GM15510 (cell line): ENCODE results near the gene CENPP.

Experiments
- POLR2A ChIP-seq: IDR thresholded peaks from 3 replicates; pipeline ENCODE4 v1.6.1; 2011; ENCODE audit warnings: borderline replicate concordance; ENCODE audit not compliant: insufficient read length; ENCODE audit errors: extremely low read depth

The CENPP gene

GRCh38 chr9:92325269-92325990 is at the start of gene CENPP, which contains the start of gene NOL8:
TSS of gene CENPP (plus strand) at chr9:92325953.
TSS of gene NOL8 (minus strand) at chr9:92325350. CDS start at chr9:92324161, 1,189 bp downstream.
- TF ChIP-seq POLR2A: peak; percentile 78

GRCh38 chr9:92276331-92277032 is 49.3 kb upstream of the CENPP start:
- TF ChIP-seq POLR2A: no peak

- TF ChIP-seq POLR2A: no peak
Observed at GRCh38 chr9:92278110-92278509, 47.6 kb upstream of the CENPP start.

- TF ChIP-seq POLR2A: no peak
Observed at GRCh38 chr9:92279302-92279701, 46.5 kb upstream of the CENPP start.

GRCh38 chr9:92289708-92290390 is 35.9 kb upstream of the CENPP start:
- no peak for TF ChIP-seq POLR2A

- no peak for TF ChIP-seq POLR2A
Observed at GRCh38 chr9:92290785-92291429, 34.8 kb upstream of the CENPP start.

- no peak for TF ChIP-seq POLR2A
Observed at GRCh38 chr9:92291577-92291976, 34.2 kb upstream of the CENPP start.

GRCh38 chr9:92292338-92293074 is 33.2 kb upstream of the CENPP start:
- no peak for TF ChIP-seq POLR2A

GRCh38 chr9:92293075-92293354 is 32.7 kb upstream of the CENPP start:
- no peak for TF ChIP-seq POLR2A

- peak; percentile 97 for TF ChIP-seq POLR2A
Observed at GRCh38 chr9:92293452-92294296, 32.1 kb upstream of the CENPP start, which contains the start of gene IARS1. TSS of gene IARS1 (minus strand) at chr9:92293697. CDS start at chr9:92289419, 4,278 bp downstream.

- TF ChIP-seq POLR2A: no peak
Observed at GRCh38 chr9:92294297-92294676, 31.5 kb upstream of the CENPP start.

GRCh38 chr9:92295240-92295790 is 30.4 kb upstream of the CENPP start:
- TF ChIP-seq POLR2A: no peak

- TF ChIP-seq POLR2A: no peak
Observed at GRCh38 chr9:92295827-92296258, 29.9 kb upstream of the CENPP start.
